D341Med (cell line): ENCODE results near the gene GAB2.
"Not testable (repeated sequence)": the region's sequence is repeated elsewhere in the genome, so short reads cannot be mapped to it uniquely, and the experiment has no call there.

Source experiments
- DNase-seq: peaks from one replicate; pipeline ENCODE4 v3.0.0; 2012; ENCODE audit warnings: low spot score

GAB2 gene

DNA sequence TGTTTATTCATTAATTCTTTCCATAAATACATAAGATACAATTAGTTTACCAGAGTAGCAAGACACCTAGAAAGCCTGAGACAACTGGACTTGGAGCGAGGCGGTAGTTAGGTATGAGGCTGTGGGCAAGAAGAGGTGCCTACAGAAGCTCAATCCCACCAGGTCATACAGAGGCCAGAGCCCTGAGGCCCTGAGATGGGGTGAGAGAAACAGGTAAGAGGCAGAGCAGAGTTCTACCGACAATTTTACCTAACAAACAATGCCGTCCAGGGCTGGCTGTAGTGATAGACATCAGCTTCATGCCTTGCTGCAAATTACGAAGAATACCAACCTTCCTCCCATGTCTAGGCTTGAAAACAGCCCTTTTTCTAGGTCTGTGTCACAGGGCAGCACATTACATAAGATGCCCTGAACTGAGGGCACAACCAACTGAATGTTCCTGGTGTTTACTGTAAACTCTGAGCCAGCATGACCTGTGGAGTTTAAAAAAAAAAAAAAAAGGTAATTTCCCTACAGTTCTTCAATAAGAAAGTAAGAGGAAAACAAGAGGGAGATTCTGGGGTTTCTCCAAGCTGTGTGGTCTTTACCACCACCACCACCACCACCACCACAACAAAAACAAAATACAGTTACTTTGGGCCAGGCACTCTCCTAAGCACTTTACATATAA lies 105.8 kb downstream of the GAB2 start:
- DNase-seq: no peak

DNA sequence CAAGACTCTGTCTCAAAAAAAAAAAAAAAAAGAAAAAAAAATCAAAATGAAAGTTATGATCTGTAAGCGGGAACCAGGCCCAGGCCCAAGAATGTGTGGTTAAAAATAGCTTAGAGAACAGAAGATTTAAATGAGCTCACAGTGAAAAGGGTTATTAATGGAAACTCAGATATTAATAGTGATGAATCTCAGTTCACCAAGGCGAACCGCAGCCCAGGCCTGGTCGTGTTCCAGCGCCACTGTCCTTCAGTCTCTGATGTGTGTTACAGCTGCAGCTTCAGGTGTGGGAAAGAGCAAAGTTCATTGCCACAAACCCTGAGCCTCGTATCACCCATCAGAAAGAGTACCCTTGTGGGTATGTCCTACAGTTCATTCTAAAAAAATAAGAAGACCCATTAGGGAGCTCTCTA lies 107.1 kb downstream of the GAB2 start:
- no peak for DNase-seq

DNA sequence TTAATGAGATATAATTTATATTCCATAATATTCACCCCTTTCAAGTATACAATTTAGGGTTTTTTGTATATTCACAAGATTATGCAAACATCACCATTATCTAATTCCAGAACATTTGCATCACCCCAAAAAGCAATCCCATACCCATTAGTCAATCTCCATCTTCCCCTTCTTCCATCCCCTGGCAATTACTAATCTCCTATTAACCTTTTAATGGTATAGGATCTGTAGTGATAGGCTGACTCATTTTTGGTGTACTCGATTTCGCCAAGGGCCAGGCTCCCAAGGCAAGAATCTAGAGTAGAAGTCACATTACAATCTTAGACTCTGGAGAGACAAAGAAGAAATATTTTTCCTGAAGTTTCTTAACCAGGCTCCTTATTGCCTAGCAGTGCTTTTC lies 113.4 kb downstream of the GAB2 start:
- no peak for DNase-seq

DNA sequence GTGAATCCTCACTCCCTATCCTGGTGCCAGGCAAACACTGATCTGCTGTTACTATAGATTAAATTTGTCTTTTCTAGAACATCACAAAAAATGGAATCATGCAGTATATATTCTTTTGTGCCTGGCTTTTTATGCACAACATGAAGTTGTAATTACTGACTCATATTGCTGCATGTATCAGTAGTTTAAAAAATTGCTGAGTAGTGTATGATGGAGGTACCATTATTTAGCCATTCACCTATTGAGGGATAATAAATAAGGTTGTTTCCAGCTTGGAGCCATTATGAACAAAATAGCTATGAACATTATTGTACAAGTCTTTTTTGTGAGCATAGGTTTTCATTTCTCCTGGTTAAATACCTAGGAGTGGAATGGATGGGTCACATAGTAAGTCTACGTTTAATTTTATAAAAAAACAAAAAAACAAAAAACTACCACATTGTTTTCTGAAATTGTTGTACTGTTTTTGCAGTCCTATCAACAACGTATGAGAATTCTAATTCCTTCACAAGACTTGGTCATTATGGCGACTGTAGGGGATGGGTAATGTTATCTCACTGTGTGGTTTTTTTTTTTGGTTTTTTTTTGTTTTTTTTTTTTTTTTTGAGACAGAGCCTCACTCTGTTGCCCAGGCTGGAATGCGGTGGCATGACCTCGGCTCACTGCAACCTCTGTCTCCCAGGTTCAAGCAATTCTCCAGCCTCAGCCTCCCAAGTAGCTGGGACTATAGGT lies 117.3 kb downstream of the GAB2 start:
- DNase-seq: no peak

DNA sequence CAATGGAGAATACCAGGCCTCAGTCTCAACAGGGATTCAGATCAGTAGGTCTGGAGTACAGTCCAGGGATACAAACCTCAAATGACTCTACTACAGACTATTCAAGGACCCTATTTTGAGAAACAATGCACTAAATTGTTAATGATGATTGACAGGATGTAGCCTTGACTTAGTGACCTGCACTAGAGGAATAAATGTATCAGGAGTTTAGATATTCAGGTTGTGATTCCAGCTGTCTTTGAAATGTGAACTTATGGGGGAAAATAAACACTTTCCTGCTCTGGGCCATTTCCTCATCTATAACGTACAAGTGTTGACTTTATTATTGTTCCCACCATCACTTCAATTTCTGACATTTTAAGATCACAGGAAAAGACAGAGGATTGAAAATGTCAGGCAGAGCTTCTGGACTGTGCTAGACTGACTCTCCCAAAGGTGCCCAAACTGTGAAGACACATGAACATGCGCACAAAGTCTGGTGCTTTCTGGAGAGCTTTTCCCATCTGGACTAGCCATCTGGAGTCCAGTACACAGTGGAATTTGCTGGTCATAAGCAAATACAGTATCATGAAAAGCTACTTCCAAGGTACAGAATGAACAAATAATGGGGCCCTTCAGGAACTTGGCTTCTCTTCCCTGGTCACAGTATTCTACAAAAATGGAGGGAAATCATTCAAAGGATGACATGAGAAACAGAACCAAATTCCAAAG lies 118.5 kb downstream of the GAB2 start:
- DNase-seq: no peak

DNA sequence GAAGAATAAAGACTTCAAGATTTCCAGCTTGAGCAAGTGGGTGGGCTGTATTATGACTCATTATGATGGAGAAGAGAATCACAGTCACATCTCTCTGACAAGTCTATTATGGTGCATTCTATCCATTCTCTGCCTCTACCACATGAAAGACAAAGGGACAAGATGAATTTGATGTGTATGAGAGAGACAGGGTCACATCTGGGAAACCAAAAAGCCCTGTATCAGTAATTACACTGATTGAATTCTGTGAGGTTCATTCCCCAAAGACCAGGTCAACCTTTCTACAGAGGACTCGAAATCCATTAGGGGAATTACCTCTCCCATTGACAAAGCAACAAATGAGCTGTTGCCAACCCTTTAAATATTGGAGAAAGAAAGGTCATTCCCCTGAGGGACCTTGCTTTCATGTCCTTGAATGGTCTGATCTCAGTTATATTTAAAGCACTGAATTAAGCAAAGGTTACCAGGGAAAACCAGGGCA lies 119.3 kb downstream of the GAB2 start:
- DNase-seq: no peak

DNA sequence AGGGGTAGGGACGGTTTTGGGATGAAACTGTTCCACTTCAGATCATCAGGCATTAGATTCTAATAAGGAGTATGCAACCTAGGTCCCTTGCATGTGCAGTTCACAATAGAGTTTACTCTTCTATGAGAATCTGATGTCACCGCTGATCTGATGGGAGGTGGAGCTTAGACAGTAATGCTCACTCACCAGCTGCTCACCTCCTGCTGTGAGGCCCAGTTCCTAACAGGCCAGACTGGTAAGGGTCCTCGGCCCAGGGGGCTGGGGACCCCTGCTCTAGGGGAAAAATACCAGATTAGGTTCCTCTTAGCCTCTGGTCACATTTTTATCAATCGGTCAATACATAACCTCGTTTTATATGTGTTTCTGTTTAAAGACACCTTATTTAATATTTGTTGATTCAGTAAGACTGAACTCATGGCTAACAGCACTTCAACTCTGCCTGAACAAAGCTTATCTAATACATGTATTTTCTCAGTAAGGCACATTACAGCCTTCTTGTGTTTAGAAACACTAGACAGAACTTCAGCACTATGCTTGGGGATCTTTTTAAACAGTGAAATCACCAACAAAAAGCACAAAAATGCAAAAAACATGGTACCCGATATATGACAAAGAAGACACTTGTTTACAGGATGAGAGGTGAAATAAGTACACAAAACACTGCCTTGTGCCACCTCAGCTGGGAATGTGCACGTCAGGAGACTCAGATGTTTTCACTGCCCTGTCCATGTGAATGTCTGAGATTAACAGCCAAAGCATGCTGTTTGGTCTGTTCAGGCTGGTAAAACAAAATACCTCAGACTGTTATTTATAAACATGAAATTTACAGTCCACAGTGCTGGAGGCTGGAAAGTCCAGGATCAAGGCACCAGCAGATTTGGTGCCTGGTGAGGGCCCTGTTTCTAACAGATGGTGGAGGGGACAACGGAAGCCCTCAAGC lies 121.4 kb downstream of the GAB2 start:
- DNase-seq: no peak

DNA sequence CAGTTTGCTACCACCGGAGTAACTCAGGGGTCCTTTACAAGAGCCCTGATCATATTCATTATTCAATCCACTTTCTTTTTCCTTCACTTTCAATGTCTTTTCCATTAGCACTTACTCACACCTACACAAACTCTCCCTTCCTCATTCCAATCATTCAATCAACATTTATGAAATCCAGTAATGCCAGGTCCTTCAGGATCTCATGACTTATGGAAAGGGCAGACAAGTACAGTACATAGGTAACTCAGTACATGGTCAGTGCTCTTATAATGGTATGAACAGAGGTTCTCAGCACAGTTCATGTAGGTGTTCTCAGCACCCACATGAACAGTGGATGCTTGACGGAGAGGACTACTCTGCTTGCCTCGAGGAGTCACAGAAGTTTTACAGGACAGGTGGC lies 122.3 kb downstream of the GAB2 start:
- DNase-seq: no peak

DNA sequence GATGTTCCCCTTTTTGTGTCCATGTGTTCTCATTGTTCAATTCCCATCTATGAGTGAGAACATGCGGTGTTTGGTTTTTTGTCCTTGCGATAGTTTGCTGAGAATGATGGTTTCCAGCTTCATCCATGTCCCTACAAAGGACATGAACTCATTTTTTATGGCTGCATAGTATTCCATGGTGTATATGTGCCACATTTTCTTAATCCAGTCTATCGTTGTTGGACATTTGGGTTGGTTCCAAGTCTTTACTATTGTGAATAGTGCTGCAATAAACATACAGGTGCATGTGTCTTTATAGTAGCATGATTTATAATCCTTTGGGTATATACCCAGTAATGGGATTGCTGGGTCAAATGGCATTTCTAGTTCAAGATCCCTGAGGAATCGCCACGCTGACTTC lies 123.5 kb downstream of the GAB2 start:
- not testable (repeated sequence) for DNase-seq

DNA sequence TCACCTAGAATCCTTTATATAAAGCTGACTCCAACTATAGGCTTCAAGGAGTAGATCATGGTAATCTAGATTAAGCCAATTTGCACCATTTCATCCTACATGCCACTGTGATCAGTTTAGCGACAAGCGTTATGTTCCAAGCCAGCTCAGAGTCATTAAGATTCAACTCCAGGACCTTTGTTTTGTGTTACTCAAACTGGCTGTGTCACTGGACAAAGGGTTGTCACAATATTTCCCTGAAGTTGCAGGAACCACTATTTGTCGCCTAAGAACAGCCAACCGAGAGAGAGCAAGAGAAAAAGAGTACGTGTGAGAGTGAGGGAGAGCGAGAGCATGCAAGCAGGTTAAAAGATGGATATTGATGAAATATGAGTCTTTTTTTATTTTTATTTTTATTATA lies 124.1 kb downstream of the GAB2 start:
- DNase-seq: no peak

DNA sequence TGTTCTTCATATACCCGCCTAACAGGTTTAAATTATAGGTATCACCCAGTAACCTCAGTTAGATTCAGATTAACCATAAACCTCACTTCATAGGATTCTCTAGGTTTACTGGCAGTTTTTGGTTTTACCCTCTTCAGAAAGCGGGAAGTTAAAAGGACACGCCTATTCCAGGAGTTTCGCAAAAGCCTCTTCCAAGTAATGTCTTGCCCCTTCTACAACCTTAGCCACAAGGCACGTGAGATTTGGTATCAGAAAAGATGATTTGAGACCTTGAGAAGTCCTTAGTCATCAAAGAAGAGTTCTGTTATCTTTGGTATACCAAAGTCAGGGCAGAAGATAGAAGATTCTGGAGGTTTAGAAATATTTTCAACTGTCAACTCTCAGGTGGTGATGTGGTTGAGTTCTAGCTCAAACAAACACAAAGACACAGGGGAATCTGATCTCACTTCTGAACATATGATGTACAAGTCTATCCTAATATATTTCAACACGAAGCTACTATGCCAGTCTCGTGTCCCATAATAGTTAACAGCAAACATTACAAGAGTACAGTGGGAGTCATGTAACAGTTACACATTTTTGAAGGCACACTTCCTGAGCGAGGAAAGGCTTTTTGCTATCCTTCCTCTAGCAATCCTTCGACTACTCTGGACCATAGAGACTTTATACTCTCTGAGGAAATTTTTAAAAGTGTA lies 125.4 kb downstream of the GAB2 start:
- no peak for DNase-seq

DNA sequence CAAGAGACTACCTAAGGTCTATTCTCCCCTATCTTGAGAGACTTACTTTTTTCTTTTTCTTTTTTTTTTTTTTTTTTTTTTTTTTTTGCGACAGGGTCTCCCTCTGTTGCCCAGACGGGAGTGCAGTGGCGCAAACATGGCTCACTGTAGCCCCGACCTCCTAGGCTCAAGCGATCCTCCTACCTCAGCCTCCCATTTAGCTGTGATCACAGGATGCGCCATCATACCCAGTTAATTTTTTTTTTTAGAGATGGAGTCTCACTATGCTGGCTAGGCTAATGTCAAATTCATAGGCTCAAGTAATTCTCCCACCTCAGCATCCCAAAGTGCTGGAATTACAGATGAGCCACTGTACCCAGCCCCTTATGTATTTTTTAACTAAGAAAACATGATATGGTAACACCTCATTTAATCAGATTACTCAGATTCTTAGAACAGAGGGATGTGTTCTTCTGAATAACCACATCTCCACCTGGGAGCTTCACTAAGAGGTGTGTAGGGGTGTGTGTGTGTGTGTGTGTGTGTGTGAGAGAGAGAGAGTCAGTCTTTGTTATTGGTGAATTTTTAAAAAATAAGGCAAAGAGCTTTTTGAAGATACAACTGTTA lies 126.0 kb downstream of the GAB2 start:
- no peak for DNase-seq

DNA sequence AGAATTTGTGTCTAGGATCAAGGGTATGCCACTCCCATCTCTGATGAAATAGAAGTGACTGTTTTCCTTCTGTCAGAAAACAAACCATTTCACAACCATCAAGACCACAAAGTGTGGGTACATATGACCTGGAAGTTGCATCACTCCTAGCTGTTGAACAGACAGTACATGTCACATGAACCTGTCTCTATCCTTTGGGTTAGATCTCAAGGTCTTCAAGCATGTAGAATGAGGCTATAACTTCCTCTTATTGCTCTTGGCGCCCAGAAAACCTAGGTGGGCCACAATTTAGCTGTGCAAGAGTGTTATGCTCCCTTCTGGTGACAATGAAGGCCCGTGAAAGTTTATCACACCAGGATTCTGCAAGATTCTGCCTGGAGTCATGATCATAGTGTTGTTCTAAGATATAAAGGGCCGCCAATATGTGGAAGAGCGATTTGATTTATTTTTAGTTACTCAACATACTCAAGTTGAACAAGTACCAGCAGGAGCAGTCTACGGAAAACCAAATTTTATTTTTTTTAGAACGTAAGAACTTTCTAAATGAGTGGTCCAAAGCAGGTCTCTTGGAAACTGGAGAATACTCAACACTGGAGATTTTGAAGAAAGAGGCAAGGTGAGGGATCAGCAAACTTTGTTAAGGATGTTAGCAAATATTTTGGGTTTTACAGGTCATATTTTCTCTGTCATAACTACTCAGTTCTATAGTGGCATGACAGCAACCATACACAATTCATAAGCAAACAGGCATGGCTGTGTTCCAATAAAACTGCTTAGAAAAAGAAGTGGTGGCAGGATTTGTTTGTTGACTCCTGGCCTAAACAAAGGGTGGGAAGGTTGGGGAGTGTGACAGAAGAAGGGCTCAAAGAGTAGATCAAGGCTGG lies 127.1 kb downstream of the GAB2 start:
- no peak for DNase-seq

DNA sequence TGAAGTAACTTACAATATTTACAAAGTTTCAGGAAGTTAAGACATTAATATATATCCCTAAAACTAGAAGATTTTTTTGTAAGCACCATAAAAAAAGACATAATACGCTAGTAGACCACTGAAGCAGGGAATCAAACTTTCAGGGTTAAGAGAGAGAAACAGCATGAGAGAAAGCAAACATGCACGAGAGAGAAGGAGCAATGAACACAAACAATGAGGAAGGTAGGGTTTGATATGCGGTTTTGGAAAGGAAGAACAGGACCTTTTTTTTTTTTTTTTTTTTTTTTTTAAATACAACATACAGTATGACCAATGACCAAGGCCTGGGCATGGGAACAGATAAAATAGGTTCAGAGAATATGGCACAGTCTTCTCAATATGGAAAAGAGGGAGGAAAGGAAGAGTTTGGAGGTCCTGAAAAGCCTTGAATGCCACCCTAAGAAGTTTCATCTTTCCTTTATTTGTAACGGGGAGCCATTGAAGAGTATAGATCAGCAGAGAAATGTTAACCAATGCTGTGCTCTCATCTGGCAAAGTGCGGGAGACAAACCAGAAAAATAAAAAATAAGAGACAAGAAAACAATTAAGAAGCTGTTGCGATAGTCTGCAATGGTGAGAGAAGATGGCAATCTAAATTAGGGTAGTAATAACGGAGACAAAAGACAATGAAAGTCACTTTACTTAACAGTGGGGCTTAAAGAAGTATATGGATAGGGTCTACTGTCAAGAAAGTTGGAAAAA lies 127.9 kb downstream of the GAB2 start:
- no peak for DNase-seq

DNA sequence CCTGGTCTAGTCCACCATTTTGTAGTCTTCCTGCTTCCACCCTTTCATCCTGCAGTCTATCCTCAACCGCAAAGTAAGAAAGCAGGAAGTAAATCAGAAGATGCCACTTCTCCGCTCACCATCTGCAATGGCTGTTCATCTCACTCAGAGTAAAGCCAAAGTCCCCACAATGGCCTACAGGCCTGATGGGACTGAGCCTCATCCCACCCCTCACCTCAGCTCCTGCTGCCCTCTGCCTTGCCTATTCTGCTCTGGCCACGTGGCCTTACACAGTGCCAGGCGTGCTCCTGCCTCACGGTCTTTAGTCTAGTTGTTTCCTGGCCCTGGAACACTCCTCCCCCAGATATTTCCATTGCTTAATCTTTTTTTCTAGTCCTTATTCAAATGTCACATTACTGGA lies 133.4 kb downstream of the GAB2 start:
- no peak for DNase-seq

DNA sequence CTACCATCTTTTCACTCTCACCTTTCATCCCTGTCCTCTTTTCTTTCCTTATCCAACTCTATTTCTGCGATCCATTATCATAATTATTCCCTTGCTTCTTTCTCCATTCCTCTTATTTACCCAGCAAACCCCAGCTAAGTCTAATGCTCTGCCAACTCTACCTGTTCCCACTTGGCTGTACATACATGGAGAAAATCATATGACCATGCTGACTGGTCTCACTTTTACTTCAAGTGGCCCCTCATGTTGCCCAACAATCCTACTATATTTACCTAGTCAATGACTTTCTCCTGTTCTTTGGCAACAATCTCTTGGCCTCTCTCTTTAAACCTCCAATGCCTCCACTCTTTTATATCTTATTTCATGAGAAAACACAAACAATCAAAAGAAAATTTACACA lies 134.8 kb downstream of the GAB2 start:
- no peak for DNase-seq

DNA sequence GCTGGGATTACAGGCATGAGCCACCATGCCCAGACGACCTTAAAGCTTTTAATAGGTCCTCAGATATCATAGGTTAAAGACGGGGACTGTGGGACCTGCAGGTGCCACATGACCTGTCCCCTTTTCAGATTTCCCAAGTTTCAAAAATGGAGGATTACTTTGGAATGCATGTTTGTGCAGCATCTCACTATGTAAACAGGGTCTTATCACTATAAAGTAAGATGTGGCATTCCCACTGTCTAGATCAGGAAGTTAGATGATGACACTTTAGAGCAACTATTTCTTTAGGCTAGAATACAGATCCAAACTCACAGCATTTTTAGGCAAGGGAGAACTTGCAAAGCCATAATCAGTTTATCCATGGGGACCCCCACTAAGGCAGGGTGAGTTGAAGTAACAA lies 136.1 kb downstream of the GAB2 start:
- no peak for DNase-seq

DNA sequence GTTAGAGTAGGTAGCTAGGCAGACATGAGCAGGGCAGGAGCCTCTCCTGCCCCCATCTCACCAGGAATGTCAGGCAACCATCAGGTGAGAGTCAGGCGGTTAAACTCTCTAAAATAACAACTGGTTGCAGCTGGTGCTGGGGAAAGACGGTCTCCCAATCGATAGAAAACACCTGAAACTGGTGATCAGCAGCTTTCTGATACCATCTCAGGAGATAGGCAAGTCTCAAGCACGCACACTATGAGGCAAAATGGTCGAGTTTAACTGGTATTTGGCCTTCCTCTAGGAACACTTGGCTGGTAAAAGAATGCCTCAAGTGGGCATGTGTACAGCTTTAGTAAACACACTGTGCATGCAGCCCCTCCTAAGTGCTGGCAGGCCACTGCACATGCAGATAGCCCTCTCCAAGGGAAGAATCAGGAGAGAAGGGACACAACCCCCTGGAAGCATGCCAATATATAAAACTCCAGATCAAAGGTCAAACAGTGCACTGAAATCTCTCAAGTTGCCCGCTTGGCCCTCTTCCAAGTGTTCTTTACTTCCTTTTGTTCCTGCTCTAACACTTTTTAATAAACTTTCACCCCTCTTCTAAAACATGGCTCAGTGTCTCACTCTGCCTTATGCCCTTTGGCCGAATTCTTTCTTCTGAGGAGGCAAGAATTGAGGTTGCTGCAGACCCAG lies 140.2 kb downstream of the GAB2 start:
- DNase-seq: no peak

DNA sequence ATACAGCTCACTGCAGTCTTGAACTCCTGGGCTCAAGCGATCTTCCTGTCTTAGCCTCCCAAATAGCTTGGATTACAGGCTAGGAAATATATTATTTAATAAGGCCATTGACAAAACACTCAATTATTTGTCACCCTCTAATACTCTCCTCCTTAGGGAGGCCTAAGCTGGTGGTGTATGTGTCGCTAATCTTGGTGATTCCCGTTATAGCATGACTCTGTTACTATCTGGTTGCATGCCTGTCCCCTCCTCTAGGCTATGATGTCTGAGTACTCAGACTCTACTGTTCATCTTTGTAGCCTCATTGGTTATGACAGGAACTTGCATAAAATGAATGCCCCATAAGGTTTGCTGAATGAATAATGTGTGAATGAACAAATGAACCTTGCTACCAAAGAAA lies 141.3 kb downstream of the GAB2 start:
- peak; percentile 56 for DNase-seq
